ENCODE results near the gene FBXO8. TPM values are rescaled to one million over a fixed set of nuclear protein-coding genes. Genes with fewer than 3 reads are reported as not detected.
"Not testable (repeated sequence)": the region's sequence is repeated elsewhere in the genome, so short reads cannot be mapped to it uniquely, and the experiment has no call there.

The FBXO8 gene
- total RNA-seq, 2 experiments from 2014 or later, result 17.9 to 19.4 TPM

DNA sequence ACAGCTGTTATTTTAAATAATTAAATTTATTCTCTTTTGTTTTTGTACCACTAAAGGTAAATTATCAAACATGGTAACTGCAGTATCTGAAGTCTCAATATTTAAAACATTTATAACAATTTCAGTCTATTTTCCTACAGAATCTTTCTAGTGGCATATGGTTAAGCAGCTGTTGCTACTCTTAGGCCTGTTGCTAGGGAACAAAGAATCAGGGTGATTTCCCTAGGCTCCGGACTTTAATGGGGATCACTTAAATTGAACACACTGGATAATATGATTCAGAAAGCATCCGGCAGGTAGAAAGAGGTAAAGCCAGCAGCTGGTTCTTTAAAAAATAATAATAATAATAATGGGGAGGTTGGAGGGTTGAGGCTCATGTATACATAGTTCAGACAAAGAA, 17.6 kb downstream of the FBXO8 start:
- TF ChIP-seq, protein P1, sequence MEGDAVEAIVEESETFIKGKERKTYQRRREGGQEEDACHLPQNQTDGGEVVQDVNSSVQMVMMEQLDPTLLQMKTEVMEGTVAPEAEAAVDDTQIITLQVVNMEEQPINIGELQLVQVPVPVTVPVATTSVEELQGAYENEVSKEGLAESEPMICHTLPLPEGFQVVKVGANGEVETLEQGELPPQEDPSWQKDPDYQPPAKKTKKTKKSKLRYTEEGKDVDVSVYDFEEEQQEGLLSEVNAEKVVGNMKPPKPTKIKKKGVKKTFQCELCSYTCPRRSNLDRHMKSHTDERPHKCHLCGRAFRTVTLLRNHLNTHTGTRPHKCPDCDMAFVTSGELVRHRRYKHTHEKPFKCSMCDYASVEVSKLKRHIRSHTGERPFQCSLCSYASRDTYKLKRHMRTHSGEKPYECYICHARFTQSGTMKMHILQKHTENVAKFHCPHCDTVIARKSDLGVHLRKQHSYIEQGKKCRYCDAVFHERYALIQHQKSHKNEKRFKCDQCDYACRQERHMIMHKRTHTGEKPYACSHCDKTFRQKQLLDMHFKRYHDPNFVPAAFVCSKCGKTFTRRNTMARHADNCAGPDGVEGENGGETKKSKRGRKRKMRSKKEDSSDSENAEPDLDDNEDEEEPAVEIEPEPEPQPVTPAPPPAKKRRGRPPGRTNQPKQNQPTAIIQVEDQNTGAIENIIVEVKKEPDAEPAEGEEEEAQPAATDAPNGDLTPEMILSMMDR (IDR thresholded peaks at IDR 0.05), result no peak
- Histone ChIP-seq H3K36me3 (ENCODE audit: insufficient read depth, low read length) (peaks cover 16% of the 10 kb centered on the region), H3K27me3 (ENCODE audit: control insufficient read depth in 1 of 2, insufficient read depth in 2 of 2, low read length in 2 of 2) (no peaks in the 10 kb centered on the region), H3K4me1 (ENCODE audit: insufficient read depth, low read length) (no peaks in the 10 kb centered on the region), H3K9me3 (ENCODE audit: control insufficient read depth in 1 of 2, insufficient read depth in 1 of 2, low read length in 2 of 2) (no peaks in the 10 kb centered on the region), H3K4me3 (ENCODE audit: low read length) (no peak overlapping the region), H3K27ac (ENCODE audit: low read depth in 1 of 2, low read length in 2 of 2) (no peak overlapping the region)
- H3K27me3 Mint-ChIP-seq, result no peaks in the 10 kb centered on the region
- H3K9me3 Mint-ChIP-seq, result no peaks in the 10 kb centered on the region
- ATAC-seq (ENCODE audit: poor library complexity) (no peak), DNase-seq (no peak)
- peaks cover 34% of the 10 kb centered on the region for H3K4me1 Mint-ChIP-seq (ENCODE audit: low read depth)
- CTCF ChIA-PET, result no interaction called here
- no peak overlapping the region for H3K27ac Mint-ChIP-seq
- H3K4me3 Mint-ChIP-seq, result no peak overlapping the region
- POLR2A ChIA-PET, result interaction anchor here (2.2 kb wide), 1 partner anchor 18 kb away, joined by 7 read pairs; the partner anchor contains the start of genes CEP44 and FBXO8
- intact Hi-C loops (cut with DNase I, micrococcal nuclease), result no loop called here
- H3K36me3 Mint-ChIP-seq (ENCODE audit: low read depth), result peaks cover 31% of the 10 kb centered on the region

DNA sequence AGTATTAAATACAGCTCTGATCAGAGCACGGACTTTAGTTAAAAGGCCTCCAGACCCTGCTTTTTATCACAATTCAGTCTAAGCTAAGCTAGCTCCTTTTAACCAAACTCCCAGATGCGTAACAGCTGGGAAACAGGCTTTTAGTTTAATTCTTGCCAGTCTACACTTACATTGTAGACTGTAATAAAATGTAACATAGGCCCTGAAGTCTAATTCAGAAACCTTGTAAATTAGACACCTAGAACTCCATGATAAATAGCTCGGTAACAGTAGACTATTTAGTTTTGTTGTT, 20.1 kb downstream of the FBXO8 start:
- Histone ChIP-seq H3K36me3 (ENCODE audit: insufficient read depth, low read length) (peaks cover 24% of the 10 kb centered on the region), H3K27me3 (ENCODE audit: control insufficient read depth in 1 of 2, insufficient read depth in 2 of 2, low read length in 2 of 2) (no peaks in the 10 kb centered on the region), H3K4me1 (ENCODE audit: insufficient read depth, low read length) (no peaks in the 10 kb centered on the region), H3K4me3 (ENCODE audit: low read length) (no peak overlapping the region), H3K9me3 (ENCODE audit: control insufficient read depth in 1 of 2, insufficient read depth in 1 of 2, low read length in 2 of 2) (no peaks in the 10 kb centered on the region), H3K27ac (ENCODE audit: low read depth in 1 of 2, low read length in 2 of 2) (no peak overlapping the region)
- H3K27ac Mint-ChIP-seq, result no peak overlapping the region
- intact Hi-C loops (cut with DNase I, micrococcal nuclease), result no loop called here
- ChIA-PET CTCF (no interaction called here), POLR2A (interaction anchor here (0.8 kb wide), 1 partner anchor 20 kb away, joined by 3 read pairs; the partner anchor contains the start of genes CEP44 and FBXO8)
- DNase-seq (no peak), ATAC-seq (ENCODE audit: poor library complexity) (no peak)
- H3K9me3 Mint-ChIP-seq, result no peaks in the 10 kb centered on the region
- TF ChIP-seq, protein P1 (IDR thresholded peaks at IDR 0.05), result no peak
- H3K4me3 Mint-ChIP-seq, result no peak overlapping the region
- H3K36me3 Mint-ChIP-seq (ENCODE audit: low read depth), result peaks cover 32% of the 10 kb centered on the region
- peaks cover 29% of the 10 kb centered on the region for H3K4me1 Mint-ChIP-seq (ENCODE audit: low read depth)
- no peaks in the 10 kb centered on the region for H3K27me3 Mint-ChIP-seq

DNA sequence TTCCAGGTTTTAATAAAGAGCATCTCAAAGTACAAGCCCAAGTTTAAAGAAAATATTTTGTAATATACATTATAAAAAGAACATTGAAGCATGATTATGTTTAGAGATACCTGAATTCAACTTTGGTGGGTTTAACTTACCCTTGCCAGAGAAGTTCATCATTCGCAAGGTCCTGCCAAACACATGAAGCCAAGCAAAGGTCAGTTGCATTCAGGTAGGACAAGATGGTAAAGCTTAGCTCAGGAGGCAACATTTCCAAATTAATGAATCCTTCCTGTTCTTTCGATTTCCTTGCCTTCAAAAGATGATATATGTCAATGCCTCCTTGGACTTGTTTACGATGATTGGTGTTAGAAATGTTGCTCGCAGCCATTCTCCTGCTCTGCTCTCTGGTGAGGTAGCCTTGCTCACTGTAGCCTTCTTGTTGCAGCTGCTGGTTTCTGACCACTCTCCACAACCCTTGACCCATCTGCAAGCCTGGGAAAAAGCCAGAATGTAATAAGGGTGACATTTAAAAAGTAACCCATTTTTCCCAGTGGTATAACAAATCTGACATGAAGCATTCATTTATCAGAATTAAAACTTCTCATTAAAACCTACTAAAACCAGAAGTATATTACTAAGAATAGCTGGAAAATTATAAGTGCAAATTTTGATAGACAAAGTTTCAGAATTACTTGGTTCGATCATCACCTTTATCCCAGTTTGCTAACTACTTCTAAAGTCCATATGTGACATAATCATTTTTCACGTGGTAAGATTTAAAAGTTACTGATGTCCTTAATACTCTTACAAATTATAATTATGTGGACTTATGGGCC, 20.6 kb downstream of the FBXO8 start:
- DNase-seq, result no peak
- CTCF ChIA-PET, result no interaction called here
- Mint-ChIP-seq H3K4me3 (no peak overlapping the region), H3K36me3 (ENCODE audit: low read depth) (peaks cover 36% of the 10 kb centered on the region), H3K27ac (no peak overlapping the region), H3K4me1 (ENCODE audit: low read depth) (peaks cover 29% of the 10 kb centered on the region), H3K9me3 (no peaks in the 10 kb centered on the region), H3K27me3 (no peaks in the 10 kb centered on the region)
- H3K4me1 ChIP-seq (ENCODE audit: insufficient read depth, low read length), result no peaks in the 10 kb centered on the region
- no peak for ATAC-seq (ENCODE audit: poor library complexity)
- intact Hi-C loops (cut with DNase I, micrococcal nuclease), result no loop called here
- H3K36me3 ChIP-seq (ENCODE audit: insufficient read depth, low read length), result peaks cover 29% of the 10 kb centered on the region
- H3K4me3 ChIP-seq (ENCODE audit: low read length), result no peak overlapping the region
- POLR2A ChIA-PET, result no interaction called here
- H3K9me3 ChIP-seq (ENCODE audit: control insufficient read depth in 1 of 2, insufficient read depth in 1 of 2, low read length in 2 of 2), result no peaks in the 10 kb centered on the region
- no peak overlapping the region for H3K27ac ChIP-seq (ENCODE audit: low read depth in 1 of 2, low read length in 2 of 2)
- no peaks in the 10 kb centered on the region for H3K27me3 ChIP-seq (ENCODE audit: control insufficient read depth in 1 of 2, insufficient read depth in 2 of 2, low read length in 2 of 2)
- TF ChIP-seq, protein P1 (IDR thresholded peaks at IDR 0.05), result no peak

DNA sequence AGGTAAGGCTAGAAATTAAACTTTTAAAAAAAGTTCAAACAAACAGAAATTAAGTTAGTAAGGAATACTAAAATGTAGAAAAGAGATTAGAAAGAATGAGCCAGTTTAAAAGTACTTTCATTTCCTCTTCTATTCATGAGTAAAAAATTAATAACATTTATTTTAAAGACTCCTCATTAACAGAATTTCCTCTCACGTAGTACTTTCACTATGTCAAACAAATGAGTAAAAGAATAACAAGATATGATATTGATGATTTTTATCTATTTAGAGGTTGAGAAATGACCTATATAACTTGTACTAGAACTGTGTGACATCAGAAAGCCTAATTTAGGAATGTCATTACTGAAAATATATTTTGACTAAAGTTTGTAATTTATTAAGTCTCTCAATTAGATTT, 22.0 kb downstream of the FBXO8 start:
- H3K9me3 Mint-ChIP-seq; H3K27me3 Mint-ChIP-seq; H3K27ac ChIP-seq (ENCODE audit: low read depth in 1 of 2, low read length in 2 of 2); DNase-seq; H3K9me3 ChIP-seq (ENCODE audit: control insufficient read depth in 1 of 2, insufficient read depth in 1 of 2, low read length in 2 of 2); CTCF ChIA-PET; POLR2A ChIA-PET; H3K27me3 ChIP-seq (ENCODE audit: control insufficient read depth in 1 of 2, insufficient read depth in 2 of 2, low read length in 2 of 2); H3K27ac Mint-ChIP-seq; H3K4me3 Mint-ChIP-seq; intact Hi-C loops (cut with DNase I, micrococcal nuclease); H3K4me3 ChIP-seq (ENCODE audit: low read length); ATAC-seq (ENCODE audit: poor library complexity); H3K4me1 ChIP-seq (ENCODE audit: insufficient read depth, low read length): not testable (repeated sequence)
- peaks cover 38% of the 10 kb centered on the region for H3K36me3 ChIP-seq (ENCODE audit: insufficient read depth, low read length)
- Mint-ChIP-seq H3K36me3 (ENCODE audit: low read depth) (peaks cover 50% of the 10 kb centered on the region), H3K4me1 (ENCODE audit: low read depth) (peaks cover 22% of the 10 kb centered on the region)

Measured in CD4-positive, alpha-beta T cell (primary cell).